ENCODE results near the gene EXOC2.
"Not testable (repeated sequence)": the region's sequence is repeated elsewhere in the genome, so short reads cannot be mapped to it uniquely, and the experiment has no call there.

Gene EXOC2

GRCh38 chr6:709471-710056 is 16.6 kb upstream of the EXOC2 start:
- DNase-seq (ENCODE audit: low read depth in 3 of 3, low spot score in 1 of 3), result no peak

- DNase-seq (ENCODE audit: low read depth in 3 of 3, low spot score in 1 of 3), result no peak
These were observed 15.3 kb upstream of the EXOC2 start for GRCh38 chr6:708237-708598.

- no peak for DNase-seq (ENCODE audit: low read depth in 3 of 3, low spot score in 1 of 3)
These were observed 14.8 kb upstream of the EXOC2 start for GRCh38 chr6:707576-708236.

- DNase-seq (ENCODE audit: low read depth in 3 of 3, low spot score in 1 of 3), result no peak
These were observed 14.0 kb upstream of the EXOC2 start for GRCh38 chr6:706819-707381.

GRCh38 chr6:706146-706545 is 13.2 kb upstream of the EXOC2 start:
- no peak for DNase-seq (ENCODE audit: low read depth in 3 of 3, low spot score in 1 of 3)

GRCh38 chr6:705047-705446 is 12.1 kb upstream of the EXOC2 start:
- no peak for DNase-seq (ENCODE audit: low read depth in 3 of 3, low spot score in 1 of 3)

- no peak for DNase-seq (ENCODE audit: low read depth in 3 of 3, low spot score in 1 of 3)
These were observed 11.1 kb upstream of the EXOC2 start for GRCh38 chr6:704046-704445.

GRCh38 chr6:703552-703951 is 10.6 kb upstream of the EXOC2 start:
- DNase-seq (ENCODE audit: low read depth in 3 of 3, low spot score in 1 of 3), result no peak

GRCh38 chr6:701700-702479 is 9.0 kb upstream of the EXOC2 start:
- no peak for DNase-seq (ENCODE audit: low read depth in 3 of 3, low spot score in 1 of 3)

- no peak for DNase-seq (ENCODE audit: low read depth in 3 of 3, low spot score in 1 of 3)
These were observed 8.3 kb upstream of the EXOC2 start for GRCh38 chr6:701215-701614.

GRCh38 chr6:700490-700889 is 7.6 kb upstream of the EXOC2 start:
- no peak for DNase-seq (ENCODE audit: low read depth in 3 of 3, low spot score in 1 of 3)

GRCh38 chr6:699319-699718 is 6.4 kb upstream of the EXOC2 start:
- no peak for DNase-seq (ENCODE audit: low read depth in 3 of 3, low spot score in 1 of 3)

- DNase-seq (ENCODE audit: low read depth in 3 of 3, low spot score in 1 of 3), result not testable (repeated sequence)
These were observed 1.6 kb upstream of the EXOC2 start for GRCh38 chr6:694431-695126.

- DNase-seq (ENCODE audit: low read depth in 3 of 3, low spot score in 1 of 3), result no peak
These were observed 727 bp upstream of the EXOC2 start for GRCh38 chr6:693723-694009.

- peak; percentile 22 to 64 (median 43) for DNase-seq (ENCODE audit: low read depth in 3 of 3, low spot score in 1 of 3)
These were observed 535 bp downstream of the EXOC2 start for GRCh38 chr6:692356-692851.

GRCh38 chr6:689223-689622 is 3.7 kb downstream of the EXOC2 start:
- no peak for DNase-seq (ENCODE audit: low read depth in 3 of 3, low spot score in 1 of 3)

- no peak for DNase-seq (ENCODE audit: low read depth in 3 of 3, low spot score in 1 of 3)
These were observed 6.4 kb downstream of the EXOC2 start for GRCh38 chr6:686497-686896.

- no peak for DNase-seq (ENCODE audit: low read depth in 3 of 3, low spot score in 1 of 3)
These were observed 7.9 kb downstream of the EXOC2 start for GRCh38 chr6:684831-685636.

- no peak for DNase-seq (ENCODE audit: low read depth in 3 of 3, low spot score in 1 of 3)
These were observed 9.0 kb downstream of the EXOC2 start for GRCh38 chr6:683742-684440.

GRCh38 chr6:680666-681340 is 12.1 kb downstream of the EXOC2 start:
- DNase-seq (ENCODE audit: low read depth in 3 of 3, low spot score in 1 of 3), result no peak

Measured in stimulated activated CD4-positive, alpha-beta T cell treated with anti-CD3 and anti-CD28 coated beads, TNF-alpha, amount 100 ng/mL, for 1 hour (primary cell).